Lower leg skin (tissue), 4 donors: Measurements from ENCODE around the gene TGOLN2. TPM values are rescaled to one million over a fixed set of nuclear protein-coding genes. Genes with fewer than 3 reads are reported as not detected.

Experiments
- DNase-seq, 2 donors: peaks; one replicate each; pipeline ENCODE4 v3.0.0-alpha.2; 2019; ENCODE audit warnings: low spot score in 2 of 2
- H3K4me3 ChIP-seq: fragments of 200-600 bp; sonication (generic); 2 replicates; pipeline ENCODE4 v1.5.1; 2017; ENCODE audit warnings: mild to moderate bottlenecking, low read depth; ENCODE audit not compliant: poor library complexity, severe bottlenecking
- POLR2A ChIP-seq, 2 donors: fragments of 450-650 bp; IDR thresholded peaks; one replicate each; pipeline ENCODE4 v1.6.1; 2016 to 2017; ENCODE audit warnings: antibody characterized with exemption in 2 of 2, mild to moderate bottlenecking in 1 of 2, moderate library complexity in 1 of 2
- WGBS, 2 donors: methylation state at CpG; one replicate each; pipeline ENCODE4 v1.1.5; 2018; 5-methylcytosine and 5-hydroxymethylcytosine counted together
- intact Hi-C: fragments of 100-400 bp; cut with DNase I; formaldehyde crosslinking; loops from one replicate; pipeline ENCODE4 v1.15.0; 2023; ENCODE audit warnings: low total_unique reads
- total RNA-seq, 4 donors: library from RNA; depleted of rRNA; stranded (reverse); fragments of >200 nt; gene quantifications; one replicate each; pipeline ENCODE4 v1.1.0, GENCODE V29; 2016
- TF ChIP-seq, protein P1 (sequence below), 3 donors: fragments of 450-650 bp; IDR thresholded peaks; one replicate each; pipeline ENCODE4 v1.5.1; 2016; ENCODE audit warnings: antibody characterized with exemption in 3 of 3, mild to moderate bottlenecking in 3 of 3, moderate library complexity in 2 of 3

TGOLN2 gene
- total RNA-seq, 4 donors from 2014 or later, result 57.3 to 90.4 (median 82.3) TPM

DNA sequence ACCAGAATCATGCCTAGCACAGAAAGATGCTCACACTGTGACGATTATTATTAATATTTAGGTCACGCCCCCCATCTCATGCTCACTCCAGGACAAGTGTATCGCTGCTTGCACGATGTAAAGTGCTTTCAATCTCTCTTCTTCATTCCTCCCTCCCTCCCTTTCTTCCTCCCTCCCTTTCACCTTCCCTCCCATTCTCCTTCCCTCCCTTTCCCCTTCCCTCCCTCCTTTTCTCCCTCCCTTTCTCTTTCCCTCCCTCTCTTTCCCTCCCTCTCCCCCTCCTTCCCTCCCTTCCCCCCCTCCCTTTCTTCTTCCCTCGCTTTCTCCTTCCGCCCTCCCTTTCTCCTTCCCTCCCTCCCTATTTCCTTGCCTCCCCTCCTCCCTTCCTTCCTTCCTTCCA is 19.6 kb downstream of the TGOLN2 start:
- intact Hi-C loops, result no loop called here
- no peak overlapping the region for H3K4me3 ChIP-seq
- DNase-seq, result no peak
- TF ChIP-seq, protein P1, sequence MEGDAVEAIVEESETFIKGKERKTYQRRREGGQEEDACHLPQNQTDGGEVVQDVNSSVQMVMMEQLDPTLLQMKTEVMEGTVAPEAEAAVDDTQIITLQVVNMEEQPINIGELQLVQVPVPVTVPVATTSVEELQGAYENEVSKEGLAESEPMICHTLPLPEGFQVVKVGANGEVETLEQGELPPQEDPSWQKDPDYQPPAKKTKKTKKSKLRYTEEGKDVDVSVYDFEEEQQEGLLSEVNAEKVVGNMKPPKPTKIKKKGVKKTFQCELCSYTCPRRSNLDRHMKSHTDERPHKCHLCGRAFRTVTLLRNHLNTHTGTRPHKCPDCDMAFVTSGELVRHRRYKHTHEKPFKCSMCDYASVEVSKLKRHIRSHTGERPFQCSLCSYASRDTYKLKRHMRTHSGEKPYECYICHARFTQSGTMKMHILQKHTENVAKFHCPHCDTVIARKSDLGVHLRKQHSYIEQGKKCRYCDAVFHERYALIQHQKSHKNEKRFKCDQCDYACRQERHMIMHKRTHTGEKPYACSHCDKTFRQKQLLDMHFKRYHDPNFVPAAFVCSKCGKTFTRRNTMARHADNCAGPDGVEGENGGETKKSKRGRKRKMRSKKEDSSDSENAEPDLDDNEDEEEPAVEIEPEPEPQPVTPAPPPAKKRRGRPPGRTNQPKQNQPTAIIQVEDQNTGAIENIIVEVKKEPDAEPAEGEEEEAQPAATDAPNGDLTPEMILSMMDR (IDR thresholded peaks at IDR 0.05), result no peak
- TF ChIP-seq POLR2A (IDR thresholded peaks at IDR 0.05), result no peak
- 78 to 87% methylated on average over 6 of the region's 6 CpGs for WGBS, 2 donors

DNA sequence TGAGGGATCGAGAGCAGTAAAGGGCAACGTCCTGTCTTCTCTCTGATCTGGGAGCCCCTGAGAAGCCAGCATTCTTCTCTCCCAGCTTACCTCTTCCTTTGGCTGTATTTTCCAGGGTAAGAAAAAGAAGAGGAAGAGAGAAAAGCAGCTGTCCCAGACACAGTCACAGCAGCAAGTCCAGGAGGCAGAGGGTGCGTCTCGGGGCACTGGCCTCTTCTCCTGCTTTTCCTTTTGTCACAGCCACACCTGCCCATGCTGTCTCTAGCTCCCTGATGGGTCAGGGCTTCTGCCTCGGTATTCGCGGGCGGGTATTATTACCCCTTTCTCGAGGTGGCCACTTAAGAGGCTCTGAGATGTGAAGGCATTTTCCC is 20.3 kb downstream of the TGOLN2 start:
- WGBS, 2 donors, result 86 to 87% methylated on average over 9 of the region's 9 CpGs
- peak in 1 of 2 donors; percentile 39 for DNase-seq
- intact Hi-C loops, result no loop called here
- TF ChIP-seq, protein P1 (IDR thresholded peaks at IDR 0.05), result no peak
- no peak for TF ChIP-seq POLR2A (IDR thresholded peaks at IDR 0.05)
- no peak overlapping the region for H3K4me3 ChIP-seq

DNA sequence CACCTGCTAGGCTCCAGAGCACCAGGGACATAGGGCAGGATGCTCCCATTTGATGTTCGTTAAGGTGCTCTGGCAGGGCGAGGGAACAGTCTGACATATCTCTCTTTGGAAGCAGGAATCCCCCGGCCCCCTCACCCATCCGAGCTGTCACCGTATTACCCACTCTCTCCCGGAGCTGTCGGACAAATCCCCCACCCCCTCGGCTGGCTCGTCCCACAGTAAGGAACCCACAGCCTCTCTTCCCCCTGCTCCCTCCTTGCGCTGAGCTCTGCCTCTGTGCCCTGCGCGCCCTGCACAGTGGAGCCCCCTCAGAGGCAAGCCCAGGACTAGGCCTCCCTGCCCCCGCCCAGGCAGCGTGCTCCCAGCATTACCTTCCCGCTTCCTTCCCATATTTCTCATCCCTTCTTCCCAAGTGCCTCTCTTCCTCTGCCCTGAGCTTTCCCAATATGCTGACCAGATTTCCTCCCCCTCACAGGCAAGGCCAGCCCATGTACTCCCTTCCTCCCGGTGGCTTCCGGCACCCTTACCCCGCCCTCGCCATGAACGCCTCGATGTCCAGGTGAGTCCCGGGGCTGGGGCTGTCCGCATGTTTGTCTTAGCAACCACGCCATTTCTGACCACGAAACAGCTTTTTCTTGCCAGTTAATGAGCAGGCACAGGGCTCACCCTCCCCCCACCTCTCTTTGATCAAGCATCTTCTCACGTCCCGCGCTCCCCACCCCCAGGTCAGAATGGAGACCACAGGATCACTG is 23.8 kb downstream of the TGOLN2 start:
- intact Hi-C loops, result no loop called here
- no peak for DNase-seq
- 92 to 93% methylated on average over 28 of the region's 28 CpGs for WGBS, 2 donors
- no peak overlapping the region for H3K4me3 ChIP-seq
- no peak for TF ChIP-seq POLR2A (IDR thresholded peaks at IDR 0.05)
- TF ChIP-seq, protein P1 (IDR thresholded peaks at IDR 0.05), result no peak

DNA sequence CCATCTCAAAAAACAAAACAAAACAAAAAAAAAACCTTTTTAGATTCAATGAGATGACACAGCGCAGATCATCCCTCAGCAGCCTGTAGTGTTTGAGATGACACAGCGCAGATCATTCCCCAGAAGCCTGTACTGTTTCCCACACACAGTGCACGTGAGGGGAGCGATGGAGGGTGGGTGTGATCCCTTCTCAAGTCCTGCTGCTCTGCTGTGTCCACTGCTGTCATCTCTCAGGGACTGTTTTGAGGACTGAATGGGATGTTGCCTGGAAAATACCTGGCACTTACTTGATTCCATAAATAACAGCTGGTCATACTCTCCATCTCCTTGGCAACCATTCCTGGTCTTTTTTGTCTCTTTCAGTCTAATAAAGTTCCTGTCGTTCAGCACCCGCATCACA is 25.7 kb downstream of the TGOLN2 start:
- TF ChIP-seq, protein P1 (IDR thresholded peaks at IDR 0.05), result no peak
- TF ChIP-seq POLR2A (IDR thresholded peaks at IDR 0.05), result no peak
- WGBS, 2 donors, result 84 to 85% methylated on average over 6 of the region's 6 CpGs
- DNase-seq, result no peak
- H3K4me3 ChIP-seq, result no peak overlapping the region
- intact Hi-C loops, result no loop called here

DNA sequence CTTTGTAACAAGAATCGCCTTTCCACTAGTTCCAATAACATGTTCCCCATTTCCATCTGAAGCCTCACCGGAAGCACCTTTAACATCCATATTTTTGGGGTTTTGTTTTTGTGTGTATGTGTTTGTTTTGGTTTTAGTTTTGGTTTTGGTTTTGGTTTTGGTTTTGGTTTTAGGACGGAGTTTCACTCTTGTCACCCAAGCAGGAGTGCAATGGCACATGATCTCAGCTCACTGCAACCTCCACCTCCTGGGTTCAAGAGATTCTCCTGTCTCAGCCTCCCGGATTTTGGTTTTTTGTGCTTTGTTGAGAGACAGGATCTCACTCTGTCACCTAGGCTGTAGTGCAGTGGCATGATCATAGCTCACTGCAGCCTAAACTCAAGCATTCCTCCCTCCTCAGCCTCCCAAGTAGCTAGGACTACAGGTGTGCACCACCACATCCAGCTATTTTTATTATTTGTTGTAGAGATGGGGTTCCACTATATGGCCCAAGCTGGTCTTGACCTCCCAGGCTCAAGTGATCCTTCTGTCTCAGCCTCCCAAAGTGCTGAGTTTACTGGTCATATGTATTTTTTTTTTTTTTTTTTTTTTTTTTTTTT is 36.3 kb downstream of the TGOLN2 start:
- 71 to 73% methylated on average over 4 of the region's 4 CpGs for WGBS, 2 donors
- no peak for DNase-seq
- H3K4me3 ChIP-seq, result no peak overlapping the region
- no peak for TF ChIP-seq POLR2A (IDR thresholded peaks at IDR 0.05)
- TF ChIP-seq, protein P1 (IDR thresholded peaks at IDR 0.05), result no peak
- intact Hi-C loops, result no loop called here
